Activated naive CD8-positive, alpha-beta T cell treated with anti-CD3 and anti-CD28 coated beads, Interleukin-2, amount 50 U/mL, for 24 hours (primary cell): ENCODE results near the gene FAM124A.
A peak's percentile ranks its signal among the peaks of the same experiment; 100 is the strongest.

Source experiments
- ATAC-seq: fragments of 150-1000 bp; cut with Tn5 transposase; one replicate; pipeline ENCODE4 v1.10.0; 2021
- DNase-seq: peaks from one replicate; pipeline ENCODE4 v3.0.0; 2021
- H3K27ac Mint-ChIP-seq: one replicate; pipeline ENCODE4 v1.8.0; 2021; ENCODE audit warnings: mild to moderate bottlenecking, mixed read lengths
- H3K27me3 Mint-ChIP-seq: one replicate; pipeline ENCODE4 v1.8.0; 2021; ENCODE audit warnings: mixed read lengths
- H3K36me3 Mint-ChIP-seq: one replicate; pipeline ENCODE4 v1.8.0; 2021; ENCODE audit warnings: low read depth, mixed read lengths
- H3K4me1 Mint-ChIP-seq: one replicate; pipeline ENCODE4 v1.8.0; 2021; ENCODE audit warnings: mixed read lengths
- H3K4me3 Mint-ChIP-seq: one replicate; pipeline ENCODE4 v1.8.0; 2021; ENCODE audit warnings: mild to moderate bottlenecking, moderate library complexity, mixed read lengths
- H3K9me3 Mint-ChIP-seq: one replicate; pipeline ENCODE4 v1.8.0; 2021; ENCODE audit warnings: mixed read lengths

The FAM124A gene

GRCh38 chr13:51222037-51222685 lies at the start of gene FAM124A:
Gene FAM124A, plus strand, starts transcription at chr13:51222398. Its CDS starts 104 bp downstream, at chr13:51222502.
- H3K36me3 Mint-ChIP-seq, result no peaks in the 10 kb centered on the region
- DNase-seq (peak; percentile 56), ATAC-seq (peak; percentile 83)
- peak within 1 kb of the TSS; percentile 46 for H3K27ac Mint-ChIP-seq
- peak within 1 kb of the TSS; percentile 76 for H3K4me3 Mint-ChIP-seq
- peaks cover 61% of the 10 kb centered on the region for H3K27me3 Mint-ChIP-seq
- H3K9me3 Mint-ChIP-seq, result no peaks in the 10 kb centered on the region
- H3K4me1 Mint-ChIP-seq, result peaks cover 10% of the 10 kb centered on the region

GRCh38 chr13:51175021-51175420 lies 47.2 kb upstream of the FAM124A start:
- H3K27me3 Mint-ChIP-seq, result peaks cover 7% of the 10 kb centered on the region
- no peak overlapping the region for H3K4me3 Mint-ChIP-seq
- H3K4me1 Mint-ChIP-seq, result no peaks in the 10 kb centered on the region
- ATAC-seq (no peak), DNase-seq (no peak)
- H3K27ac Mint-ChIP-seq, result no peak overlapping the region
- no peaks in the 10 kb centered on the region for H3K36me3 Mint-ChIP-seq
- no peaks in the 10 kb centered on the region for H3K9me3 Mint-ChIP-seq

- peaks cover 8% of the 10 kb centered on the region for H3K27me3 Mint-ChIP-seq
- H3K4me3 Mint-ChIP-seq, result no peak overlapping the region
- H3K9me3 Mint-ChIP-seq, result no peaks in the 10 kb centered on the region
- no peak for DNase-seq
- no peak overlapping the region for H3K27ac Mint-ChIP-seq
- no peaks in the 10 kb centered on the region for H3K4me1 Mint-ChIP-seq
- no peak for ATAC-seq
- H3K36me3 Mint-ChIP-seq, result no peaks in the 10 kb centered on the region
Measured at GRCh38 chr13:51175639-51176038, 46.6 kb upstream of the FAM124A start.

GRCh38 chr13:51177188-51177587 lies 45.0 kb upstream of the FAM124A start:
- no peaks in the 10 kb centered on the region for H3K4me1 Mint-ChIP-seq
- no peak overlapping the region for H3K27ac Mint-ChIP-seq
- peaks cover 12% of the 10 kb centered on the region for H3K27me3 Mint-ChIP-seq
- no peak overlapping the region for H3K4me3 Mint-ChIP-seq
- no peak for DNase-seq
- H3K36me3 Mint-ChIP-seq, result no peaks in the 10 kb centered on the region
- no peak for ATAC-seq
- no peaks in the 10 kb centered on the region for H3K9me3 Mint-ChIP-seq

- Mint-ChIP-seq H3K27me3 (peaks cover 19% of the 10 kb centered on the region), H3K4me1 (no peaks in the 10 kb centered on the region), H3K4me3 (no peak overlapping the region), H3K9me3 (no peaks in the 10 kb centered on the region), H3K36me3 (no peaks in the 10 kb centered on the region), H3K27ac (no peak overlapping the region)
- DNase-seq, result no peak
- no peak for ATAC-seq
Measured at GRCh38 chr13:51178456-51179074, 43.6 kb upstream of the FAM124A start.

- no peak for ATAC-seq
- no peaks in the 10 kb centered on the region for H3K9me3 Mint-ChIP-seq
Measured at GRCh38 chr13:51179432-51179971, 42.7 kb upstream of the FAM124A start.

GRCh38 chr13:51180853-51181511 lies 41.2 kb upstream of the FAM124A start:
- H3K9me3 Mint-ChIP-seq, result no peaks in the 10 kb centered on the region
- DNase-seq (no peak), ATAC-seq (no peak)
- no peak overlapping the region for H3K27ac Mint-ChIP-seq
- H3K27me3 Mint-ChIP-seq, result peaks cover 30% of the 10 kb centered on the region
- H3K4me1 Mint-ChIP-seq, result no peaks in the 10 kb centered on the region
- no peak overlapping the region for H3K4me3 Mint-ChIP-seq
- no peaks in the 10 kb centered on the region for H3K36me3 Mint-ChIP-seq

More at GRCh38 chr13:51179432-51179971, 42.7 kb upstream of the FAM124A start:
- no peak for DNase-seq
- H3K27me3 Mint-ChIP-seq, result peaks cover 23% of the 10 kb centered on the region
- no peaks in the 10 kb centered on the region for H3K36me3 Mint-ChIP-seq
- no peak overlapping the region for H3K4me3 Mint-ChIP-seq
- H3K4me1 Mint-ChIP-seq, result no peaks in the 10 kb centered on the region
- no peak overlapping the region for H3K27ac Mint-ChIP-seq

- no peak overlapping the region for H3K27ac Mint-ChIP-seq
- H3K4me1 Mint-ChIP-seq, result no peaks in the 10 kb centered on the region
- H3K36me3 Mint-ChIP-seq, result no peaks in the 10 kb centered on the region
- no peak for ATAC-seq
- H3K9me3 Mint-ChIP-seq, result no peaks in the 10 kb centered on the region
- no peak for DNase-seq
- H3K27me3 Mint-ChIP-seq, result peaks cover 33% of the 10 kb centered on the region
- no peak overlapping the region for H3K4me3 Mint-ChIP-seq
Measured at GRCh38 chr13:51181786-51182383, 40.3 kb upstream of the FAM124A start.

GRCh38 chr13:51191743-51192142 lies 30.5 kb upstream of the FAM124A start:
- DNase-seq, result no peak
- no peak overlapping the region for H3K27ac Mint-ChIP-seq
- ATAC-seq, result no peak
- peaks cover 8% of the 10 kb centered on the region for H3K4me1 Mint-ChIP-seq
- peaks cover 31% of the 10 kb centered on the region for H3K27me3 Mint-ChIP-seq
- no peaks in the 10 kb centered on the region for H3K9me3 Mint-ChIP-seq
- no peaks in the 10 kb centered on the region for H3K36me3 Mint-ChIP-seq
- H3K4me3 Mint-ChIP-seq, result no peak overlapping the region

GRCh38 chr13:51192348-51192747 lies 29.9 kb upstream of the FAM124A start:
- Mint-ChIP-seq H3K27me3 (peaks cover 31% of the 10 kb centered on the region), H3K9me3 (no peaks in the 10 kb centered on the region), H3K36me3 (no peaks in the 10 kb centered on the region), H3K27ac (no peak overlapping the region), H3K4me3 (no peak overlapping the region), H3K4me1 (peaks cover 8% of the 10 kb centered on the region)
- ATAC-seq (peak; percentile 75), DNase-seq (no peak)

- Mint-ChIP-seq H3K36me3 (no peaks in the 10 kb centered on the region), H3K27ac (no peak overlapping the region), H3K4me1 (peaks cover 8% of the 10 kb centered on the region), H3K4me3 (no peak overlapping the region), H3K9me3 (no peaks in the 10 kb centered on the region), H3K27me3 (peaks cover 27% of the 10 kb centered on the region)
- DNase-seq (no peak), ATAC-seq (no peak)
Measured at GRCh38 chr13:51193387-51193786, 28.8 kb upstream of the FAM124A start.

GRCh38 chr13:51194942-51195341 lies 27.3 kb upstream of the FAM124A start:
- Mint-ChIP-seq H3K4me1 (peaks cover 8% of the 10 kb centered on the region), H3K4me3 (no peak overlapping the region), H3K27ac (no peak overlapping the region), H3K36me3 (no peaks in the 10 kb centered on the region), H3K9me3 (peaks cover 5% of the 10 kb centered on the region), H3K27me3 (peaks cover 25% of the 10 kb centered on the region)
- DNase-seq, result no peak
- ATAC-seq, result no peak

- no peak for DNase-seq
- H3K36me3 Mint-ChIP-seq, result no peaks in the 10 kb centered on the region
- ATAC-seq, result no peak
- no peak overlapping the region for H3K4me3 Mint-ChIP-seq
- H3K27me3 Mint-ChIP-seq, result peaks cover 22% of the 10 kb centered on the region
- H3K9me3 Mint-ChIP-seq, result peaks cover 10% of the 10 kb centered on the region
- no peaks in the 10 kb centered on the region for H3K4me1 Mint-ChIP-seq
- no peak overlapping the region for H3K27ac Mint-ChIP-seq
Measured at GRCh38 chr13:51201886-51202285, 20.3 kb upstream of the FAM124A start.

- DNase-seq, result no peak
- H3K36me3 Mint-ChIP-seq, result no peaks in the 10 kb centered on the region
- H3K27me3 Mint-ChIP-seq, result peaks cover 24% of the 10 kb centered on the region
- H3K27ac Mint-ChIP-seq, result no peak overlapping the region
- ATAC-seq, result no peak
- no peak overlapping the region for H3K4me3 Mint-ChIP-seq
- peaks cover 10% of the 10 kb centered on the region for H3K9me3 Mint-ChIP-seq
- no peaks in the 10 kb centered on the region for H3K4me1 Mint-ChIP-seq
Measured at GRCh38 chr13:51202477-51203046, 19.6 kb upstream of the FAM124A start.
